ENCODE measurements around the gene ATP6V1C2. TPM values are rescaled to one million over a fixed set of nuclear protein-coding genes. Genes with fewer than 3 reads are reported as not detected.

The ATP6V1C2 gene
- total and polyA plus RNA-seq, 4 donors, result 0.55 to 2.5 (median 1.0) TPM

DNA sequence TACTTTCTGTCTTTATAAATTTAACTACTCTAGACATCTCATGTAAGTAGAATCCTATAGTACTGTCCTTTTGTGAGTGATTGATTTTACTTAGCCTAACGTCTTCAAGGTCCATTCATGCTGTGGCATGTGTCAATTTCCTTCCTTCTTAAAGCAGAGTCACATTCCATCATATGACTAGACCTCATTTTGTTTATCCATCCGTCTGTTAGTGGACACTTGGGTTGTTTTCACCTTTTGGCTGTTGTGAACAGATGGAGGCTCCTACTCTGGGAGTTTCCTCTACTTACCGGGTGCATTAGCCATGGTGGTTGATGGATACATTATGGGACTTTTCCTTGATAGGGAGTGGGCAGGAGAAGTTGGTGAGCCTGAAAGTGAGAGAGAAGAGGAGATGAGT is 97.6 kb downstream of the ATP6V1C2 start:
- Histone ChIP-seq H3K27me3 (ENCODE audit: control insufficient read depth in 3 of 3, insufficient read depth in 3 of 3, low read length in 2 of 3) (peaks cover 0 to 2% (median 2%) of the 10 kb centered on the region in 3 donors), H3K9me3 (ENCODE audit: control insufficient read depth in 4 of 4, insufficient read depth in 3 of 4, low read length in 3 of 4) (peaks cover 0 to 1% (median 0%) of the 10 kb centered on the region in 4 donors), H3K4me1 (ENCODE audit: control insufficient read depth in 5 of 5, insufficient read depth in 5 of 5, low read length in 5 of 5) (peaks cover 0 to 6% (median 0%) of the 10 kb centered on the region in 5 donors), H3K27ac (ENCODE audit: low read depth in 1 of 2, low read length in 1 of 2) (no peak overlapping the region), H3K36me3 (ENCODE audit: control insufficient read depth in 4 of 4, insufficient read depth in 4 of 4, low read length in 4 of 4) (no peaks in the 10 kb centered on the region), H3K4me3 (no peak overlapping the region), H3K9ac (ENCODE audit: insufficient read depth in 1 of 2, low read length in 2 of 2) (no peak overlapping the region)
- 47 to 58% methylated on average over 3 of the region's 3 CpGs for WGBS, 2 donors
- ATAC-seq (ENCODE audit: insufficient read depth, low FRiP score) (no peak), DNase-seq (no peak)
- TF ChIP-seq, protein P1, sequence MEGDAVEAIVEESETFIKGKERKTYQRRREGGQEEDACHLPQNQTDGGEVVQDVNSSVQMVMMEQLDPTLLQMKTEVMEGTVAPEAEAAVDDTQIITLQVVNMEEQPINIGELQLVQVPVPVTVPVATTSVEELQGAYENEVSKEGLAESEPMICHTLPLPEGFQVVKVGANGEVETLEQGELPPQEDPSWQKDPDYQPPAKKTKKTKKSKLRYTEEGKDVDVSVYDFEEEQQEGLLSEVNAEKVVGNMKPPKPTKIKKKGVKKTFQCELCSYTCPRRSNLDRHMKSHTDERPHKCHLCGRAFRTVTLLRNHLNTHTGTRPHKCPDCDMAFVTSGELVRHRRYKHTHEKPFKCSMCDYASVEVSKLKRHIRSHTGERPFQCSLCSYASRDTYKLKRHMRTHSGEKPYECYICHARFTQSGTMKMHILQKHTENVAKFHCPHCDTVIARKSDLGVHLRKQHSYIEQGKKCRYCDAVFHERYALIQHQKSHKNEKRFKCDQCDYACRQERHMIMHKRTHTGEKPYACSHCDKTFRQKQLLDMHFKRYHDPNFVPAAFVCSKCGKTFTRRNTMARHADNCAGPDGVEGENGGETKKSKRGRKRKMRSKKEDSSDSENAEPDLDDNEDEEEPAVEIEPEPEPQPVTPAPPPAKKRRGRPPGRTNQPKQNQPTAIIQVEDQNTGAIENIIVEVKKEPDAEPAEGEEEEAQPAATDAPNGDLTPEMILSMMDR (IDR thresholded peaks at IDR 0.05; ENCODE audit: control extremely low read depth, extremely low read depth), result no peak

DNA sequence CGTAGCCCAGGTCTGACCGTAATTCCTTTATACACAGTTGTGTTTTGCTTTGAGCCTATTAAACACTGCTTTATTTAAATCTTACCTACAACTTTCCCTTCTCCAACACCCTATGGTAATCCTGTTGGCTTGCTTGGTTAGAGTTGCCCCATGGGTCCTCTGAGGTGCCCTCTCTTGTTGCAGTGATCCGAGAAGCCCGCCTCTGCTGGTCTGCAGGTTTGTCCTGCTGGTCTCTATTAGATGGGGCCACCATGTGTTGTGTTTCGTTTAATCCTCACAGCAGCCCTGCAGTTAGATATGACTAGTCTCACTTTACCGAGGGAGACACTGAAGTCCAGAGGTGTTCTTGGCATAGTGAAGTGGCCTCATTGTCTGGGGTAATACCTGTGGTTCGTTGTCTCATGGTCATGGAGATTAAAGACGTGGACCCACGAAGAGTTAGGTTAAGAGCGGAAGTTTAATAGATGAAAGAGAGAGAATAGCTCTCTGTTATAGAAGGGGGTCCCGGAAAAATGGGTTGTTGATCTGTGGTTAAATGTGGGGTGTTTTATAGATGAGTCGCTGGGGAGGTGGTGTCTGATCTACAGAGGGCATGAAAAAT is 98.4 kb downstream of the ATP6V1C2 start:
- Histone ChIP-seq H3K4me3 (no peak overlapping the region), H3K36me3 (ENCODE audit: control insufficient read depth in 4 of 4, insufficient read depth in 4 of 4, low read length in 4 of 4) (no peaks in the 10 kb centered on the region), H3K9ac (ENCODE audit: insufficient read depth in 1 of 2, low read length in 2 of 2) (no peak overlapping the region), H3K27ac (ENCODE audit: low read depth in 1 of 2, low read length in 1 of 2) (no peak overlapping the region), H3K27me3 (ENCODE audit: control insufficient read depth in 3 of 3, insufficient read depth in 3 of 3, low read length in 2 of 3) (peaks cover 0 to 4% (median 2%) of the 10 kb centered on the region in 3 donors), H3K9me3 (ENCODE audit: control insufficient read depth in 4 of 4, insufficient read depth in 3 of 4, low read length in 3 of 4) (peaks cover 0 to 1% (median 0%) of the 10 kb centered on the region in 4 donors), H3K4me1 (ENCODE audit: control insufficient read depth in 5 of 5, insufficient read depth in 5 of 5, low read length in 5 of 5) (peaks cover 0 to 2% (median 0%) of the 10 kb centered on the region in 5 donors)
- TF ChIP-seq, protein P1 (IDR thresholded peaks at IDR 0.05; ENCODE audit: control extremely low read depth, extremely low read depth), result no peak
- ATAC-seq (ENCODE audit: insufficient read depth, low FRiP score) (no peak), DNase-seq (no peak)
- WGBS, 2 donors, result 91% methylated on average over 12 of the region's 12 CpGs

DNA sequence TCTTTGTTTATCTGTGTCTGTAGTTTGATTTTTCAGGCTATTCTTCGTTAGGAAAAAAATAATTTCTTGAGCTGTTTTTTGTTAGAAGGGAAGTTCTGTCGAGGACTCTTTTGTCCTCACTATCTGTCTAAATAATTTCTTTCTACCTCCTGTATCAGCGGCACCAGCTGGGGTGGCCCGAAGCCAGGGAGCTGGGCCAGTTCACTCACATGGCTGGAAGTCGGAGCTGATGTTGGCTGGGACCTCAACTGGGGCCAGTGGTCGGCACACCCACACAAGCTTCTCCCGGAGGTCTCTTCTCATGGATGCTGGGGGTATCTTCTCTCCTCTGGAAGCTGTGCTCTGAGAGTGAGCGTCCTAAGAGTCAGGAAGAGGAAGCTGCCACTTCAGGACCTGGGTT is 99.1 kb downstream of the ATP6V1C2 start:
- DNase-seq (no peak), ATAC-seq (ENCODE audit: insufficient read depth, low FRiP score) (no peak)
- H3K36me3 ChIP-seq (ENCODE audit: control insufficient read depth in 4 of 4, insufficient read depth in 4 of 4, low read length in 4 of 4), result no peaks in the 10 kb centered on the region
- WGBS, 2 donors, result 59 to 76% methylated on average over 8 of the region's 8 CpGs
- TF ChIP-seq, protein P1 (IDR thresholded peaks at IDR 0.05; ENCODE audit: control extremely low read depth, extremely low read depth), result no peak
- peaks cover 0 to 2% (median under 1%) of the 10 kb centered on the region in 4 donors for H3K9me3 ChIP-seq (ENCODE audit: control insufficient read depth in 4 of 4, insufficient read depth in 3 of 4, low read length in 3 of 4)
- H3K27me3 ChIP-seq (ENCODE audit: control insufficient read depth in 3 of 3, insufficient read depth in 3 of 3, low read length in 2 of 3), result peaks cover 0 to 4% (median 2%) of the 10 kb centered on the region in 3 donors
- H3K4me3 ChIP-seq, result no peak overlapping the region
- no peak overlapping the region for H3K9ac ChIP-seq (ENCODE audit: insufficient read depth in 1 of 2, low read length in 2 of 2)
- no peak overlapping the region for H3K27ac ChIP-seq (ENCODE audit: low read depth in 1 of 2, low read length in 1 of 2)
- peaks cover 0 to 2% (median 0%) of the 10 kb centered on the region in 5 donors for H3K4me1 ChIP-seq (ENCODE audit: control insufficient read depth in 5 of 5, insufficient read depth in 5 of 5, low read length in 5 of 5)
